Activated CD4-positive, alpha-beta T cell treated with anti-CD3 and anti-CD28 coated beads for 48 hours (primary cell): ENCODE data around the gene NFIX.

Experiments used
- DNase-seq: peaks from one replicate; pipeline ENCODE4 v3.0.0-alpha.2; 2020

The NFIX gene

GRCh38 chr19:13039211-13039789 is 44.0 kb downstream of the NFIX start:
- DNase-seq: no peak

DNA sequence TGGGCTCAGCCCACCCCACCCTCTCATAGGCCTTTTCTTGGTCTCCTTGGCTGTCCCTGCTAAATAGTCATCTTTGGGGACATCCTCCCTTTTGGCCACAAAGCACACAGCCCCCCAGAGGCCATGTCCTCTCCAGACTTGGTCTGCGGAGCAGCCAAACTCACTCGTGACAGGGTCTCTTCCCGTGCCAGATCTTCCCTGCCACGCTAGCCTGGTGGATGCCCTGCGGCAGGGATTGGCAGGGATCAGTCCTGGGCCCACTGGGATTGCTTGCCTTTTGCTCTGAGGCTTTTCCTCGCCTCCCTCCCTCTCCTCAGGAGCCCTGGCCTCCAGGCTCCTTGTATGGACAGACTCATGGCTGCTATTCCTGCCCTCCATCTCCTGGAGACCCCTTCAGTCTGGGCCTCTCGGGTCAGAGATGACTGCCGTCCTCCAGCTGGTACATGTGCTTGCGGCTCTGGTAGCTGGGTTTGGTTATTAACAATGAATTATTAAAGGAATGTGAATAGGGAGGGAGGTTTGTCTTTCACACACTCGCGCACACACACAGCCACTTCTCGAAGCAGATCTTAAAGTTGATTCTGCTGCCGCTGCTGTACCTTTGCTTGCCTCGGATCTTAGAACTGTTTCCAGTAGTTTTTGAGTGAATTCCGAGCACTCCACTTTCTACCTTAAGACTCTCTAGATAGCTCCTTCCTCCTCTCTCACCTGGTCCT is 45.1 kb downstream of the NFIX start:
- no peak for DNase-seq

- DNase-seq: no peak
Measured at GRCh38 chr19:13040948-13041292, 45.6 kb downstream of the NFIX start.

DNA sequence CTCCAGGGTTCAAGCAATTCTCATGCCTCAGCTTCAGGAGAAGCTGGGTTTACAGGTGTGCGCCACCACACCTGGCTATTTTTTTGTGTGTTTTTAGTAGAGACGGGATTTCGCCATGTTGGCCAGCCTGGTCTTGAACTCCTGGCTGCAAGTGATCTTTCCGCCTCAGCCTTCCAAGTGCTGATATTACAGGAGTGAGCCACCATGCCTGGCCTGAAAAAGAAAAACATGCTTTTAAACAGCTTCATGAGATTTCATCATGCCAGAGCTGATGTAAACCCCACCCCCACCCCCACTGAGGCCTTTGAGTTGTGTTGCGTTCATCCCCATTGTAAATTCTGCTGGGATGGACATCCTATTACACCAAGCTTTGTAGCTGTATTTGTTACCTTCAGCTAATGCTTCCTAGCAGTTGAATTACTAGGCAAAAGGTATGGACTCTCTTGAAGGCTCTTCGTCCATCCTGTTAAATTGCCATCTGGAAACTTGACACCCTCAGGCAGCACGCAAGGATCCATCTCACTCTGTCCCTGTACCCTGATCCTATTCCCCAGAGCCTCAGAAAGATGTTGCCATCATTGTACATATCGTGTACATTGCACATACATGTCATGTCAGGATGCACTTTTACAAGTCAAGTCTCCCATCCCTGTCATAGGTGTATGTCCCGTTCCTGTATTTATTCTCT is 47.3 kb downstream of the NFIX start:
- DNase-seq: no peak

GRCh38 chr19:13043285-13043684 is 48.0 kb downstream of the NFIX start:
- no peak for DNase-seq

DNA sequence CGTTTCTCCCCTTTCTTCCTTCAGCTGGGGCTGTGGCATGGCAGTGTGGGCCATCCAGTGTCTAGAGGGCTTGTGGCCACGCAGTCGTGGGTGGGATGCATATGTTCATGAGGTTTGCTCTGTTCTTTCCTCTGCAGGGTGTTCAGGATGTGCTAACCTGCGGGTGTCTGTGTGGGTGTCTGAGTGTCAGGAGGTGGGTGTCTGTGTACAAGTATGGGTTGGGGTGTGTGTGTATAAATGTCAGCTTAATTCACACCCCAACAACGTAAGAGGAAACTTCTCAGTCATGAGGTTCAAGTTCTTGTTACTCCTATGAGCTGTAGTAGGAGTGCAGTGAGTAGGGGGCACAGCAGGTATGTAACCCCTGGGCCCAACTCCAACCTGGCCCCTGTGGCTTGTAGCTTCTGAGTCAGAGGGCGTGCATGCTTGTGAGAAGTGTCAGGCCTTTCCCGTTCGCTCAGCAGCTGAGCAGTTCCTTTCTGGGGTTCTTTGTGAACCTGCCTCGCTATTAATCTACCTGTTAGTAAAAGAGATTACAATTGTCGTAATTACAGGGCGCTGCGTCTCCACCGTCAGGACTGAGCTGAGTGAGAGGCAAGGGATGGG is 49.1 kb downstream of the NFIX start:
- DNase-seq: no peak

- no peak for DNase-seq
Measured at GRCh38 chr19:13045812-13046211, 50.5 kb downstream of the NFIX start.

DNA sequence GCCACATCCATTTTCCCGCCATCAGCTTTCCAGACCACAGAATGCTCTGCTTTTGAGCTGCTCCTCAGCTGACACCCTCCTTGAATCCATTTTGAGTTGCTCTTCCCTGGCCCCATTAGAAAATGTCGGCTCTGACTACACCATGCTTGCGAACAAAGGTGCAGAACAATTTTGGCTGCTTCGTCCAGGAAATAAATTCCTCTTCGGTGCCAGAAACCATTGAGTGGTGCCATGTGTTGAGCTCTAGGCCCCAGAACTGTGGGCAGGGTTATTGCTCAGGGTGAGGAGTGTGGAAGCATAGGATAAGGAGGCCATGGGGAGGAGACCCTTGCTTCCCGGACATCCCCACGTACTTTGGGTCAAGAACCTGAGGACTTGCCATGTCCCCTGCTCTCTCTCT is 52.1 kb downstream of the NFIX start:
- DNase-seq: no peak

- no peak for DNase-seq
Measured at GRCh38 chr19:13050274-13050673, 55.0 kb downstream of the NFIX start.

- DNase-seq: peak; percentile 40
Measured at GRCh38 chr19:13051557-13052165, 56.4 kb downstream of the NFIX start.

- DNase-seq: no peak
Measured at GRCh38 chr19:13052447-13053175, 57.3 kb downstream of the NFIX start.

DNA sequence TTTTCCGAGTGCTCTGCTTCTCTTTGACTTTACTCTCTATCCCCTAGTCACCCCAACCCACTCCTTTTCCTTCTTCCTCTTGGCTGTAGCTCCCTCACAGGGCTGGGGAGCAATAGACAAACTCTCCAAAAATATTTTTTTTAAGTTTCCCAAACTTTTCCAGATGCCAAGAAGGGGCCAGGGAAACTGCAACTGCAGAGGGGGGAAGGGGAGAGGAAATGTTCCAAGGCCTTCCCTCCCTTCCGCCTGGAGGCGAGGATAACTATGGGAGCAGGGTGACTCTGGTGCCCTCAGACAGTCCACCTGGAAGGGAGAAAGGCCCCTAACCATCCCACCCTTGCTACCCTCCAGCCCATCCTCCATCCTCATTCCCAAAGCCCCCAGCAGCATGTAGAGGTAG is 58.0 kb downstream of the NFIX start:
- no peak for DNase-seq

DNA sequence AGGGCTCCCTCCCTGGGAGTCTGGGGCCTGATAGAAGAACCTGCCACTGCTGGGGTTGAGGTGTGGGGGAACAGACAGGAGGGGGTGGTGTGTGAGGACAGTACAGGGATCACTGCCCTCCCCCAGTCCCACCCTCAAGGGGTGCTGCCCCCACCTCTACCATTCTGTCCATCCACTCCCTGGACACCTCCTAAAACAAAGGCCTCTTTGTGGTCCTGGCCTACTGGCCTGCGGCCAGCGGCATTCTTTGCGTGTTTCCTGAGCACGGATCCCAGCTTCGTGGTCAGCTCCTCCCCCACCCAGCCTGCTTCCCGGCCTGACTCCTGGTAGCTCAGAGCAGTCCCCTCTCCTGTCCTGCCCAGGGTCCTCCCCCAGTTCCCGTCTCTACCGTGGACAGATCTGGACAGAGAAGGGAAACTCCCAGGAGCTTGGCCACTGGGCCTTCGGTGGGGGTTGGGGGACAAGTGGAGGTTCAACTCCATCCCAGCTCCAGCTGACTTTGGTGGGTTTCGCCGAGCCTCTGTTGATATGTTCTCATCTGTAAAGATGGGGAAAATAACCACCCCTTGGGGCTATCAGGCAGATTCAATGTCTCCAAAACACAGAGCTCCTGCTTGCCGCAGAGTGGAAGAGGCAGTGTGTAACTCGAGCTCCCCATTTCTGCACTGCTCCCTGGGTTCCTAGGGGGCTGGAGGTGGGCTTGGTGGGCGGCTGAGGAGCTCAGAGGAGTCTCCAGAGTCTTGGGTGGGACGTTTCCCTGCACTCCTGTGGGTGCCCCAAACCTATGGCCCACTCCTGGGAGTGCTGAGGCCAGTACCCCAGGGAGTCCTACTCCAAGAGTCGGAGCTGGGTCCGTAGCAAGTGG is 58.7 kb downstream of the NFIX start:
- DNase-seq: no peak

GRCh38 chr19:13054626-13055212 is 59.4 kb downstream of the NFIX start:
- DNase-seq: no peak

GRCh38 chr19:13055213-13056051 is 60.2 kb downstream of the NFIX start:
- no peak for DNase-seq

DNA sequence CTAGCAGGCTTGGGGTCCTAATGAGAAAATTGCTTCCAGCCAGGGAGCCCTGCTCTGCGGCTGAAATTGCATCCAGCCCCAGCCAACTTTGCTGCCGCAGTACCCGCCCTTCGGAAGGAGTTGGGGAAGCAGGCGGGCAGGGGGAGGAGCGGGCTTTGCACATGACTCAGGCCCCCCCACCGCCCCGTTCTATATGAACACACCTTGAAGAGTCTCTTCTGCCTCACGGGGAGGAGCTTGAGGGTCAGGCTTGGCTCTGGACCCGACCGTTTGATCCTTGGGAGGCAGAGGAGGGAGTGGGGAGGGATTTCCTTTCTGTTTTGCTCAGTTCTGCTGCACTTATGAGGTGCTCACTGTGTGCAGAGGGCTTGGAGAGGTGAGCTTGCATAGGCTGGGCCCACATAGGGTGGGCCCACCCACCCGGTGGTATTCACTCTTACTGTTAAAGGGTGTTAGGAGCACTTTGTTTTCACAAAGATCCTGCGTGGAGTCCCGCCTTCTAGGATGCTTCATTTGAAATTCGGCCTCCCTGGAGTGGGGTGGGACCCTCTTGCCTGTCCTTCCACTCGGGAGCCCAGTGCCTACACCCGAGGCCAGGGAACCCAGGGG is 60.9 kb downstream of the NFIX start:
- no peak for DNase-seq

DNA sequence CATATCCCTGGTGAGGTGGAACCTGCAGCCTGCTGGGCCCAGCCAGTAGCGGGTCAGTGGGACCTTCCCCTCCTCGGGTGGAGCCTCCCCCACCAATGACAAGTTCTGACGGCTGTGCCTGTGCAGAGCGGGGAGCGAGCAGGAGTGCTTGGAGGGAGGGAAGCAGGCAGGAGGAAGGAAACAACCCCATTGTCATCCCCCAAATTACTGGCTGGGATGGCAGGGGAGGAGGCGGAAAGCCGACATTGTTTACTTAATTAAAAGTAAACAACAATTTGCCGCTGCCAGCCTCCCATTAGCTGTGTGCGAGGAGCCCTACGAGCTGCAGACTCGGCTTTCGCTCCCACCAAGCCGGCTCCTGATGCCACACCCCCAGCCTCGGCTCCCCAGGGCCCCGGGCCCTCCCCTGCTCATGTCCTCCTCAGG is 61.9 kb downstream of the NFIX start:
- DNase-seq: no peak

DNA sequence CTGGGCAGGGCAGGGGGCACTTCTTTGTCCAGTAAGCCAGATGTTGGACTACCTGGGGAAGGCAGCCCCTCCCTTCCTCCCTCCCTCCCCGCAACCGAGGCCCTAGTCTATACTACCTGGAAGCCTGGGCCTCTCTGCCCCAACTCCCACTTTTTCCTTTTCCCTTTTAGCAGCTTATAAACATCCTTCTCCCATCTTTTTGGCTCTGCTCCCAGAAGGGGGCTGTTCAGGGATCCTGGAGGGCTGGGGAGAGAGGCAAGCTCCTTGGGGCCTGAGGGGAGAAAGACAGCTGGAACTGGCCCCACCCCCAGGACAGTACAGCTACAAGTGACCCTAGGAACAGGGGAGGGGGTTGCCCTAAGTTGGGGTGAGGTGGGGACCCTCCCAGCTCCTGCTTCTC is 62.5 kb downstream of the NFIX start:
- no peak for DNase-seq

DNA sequence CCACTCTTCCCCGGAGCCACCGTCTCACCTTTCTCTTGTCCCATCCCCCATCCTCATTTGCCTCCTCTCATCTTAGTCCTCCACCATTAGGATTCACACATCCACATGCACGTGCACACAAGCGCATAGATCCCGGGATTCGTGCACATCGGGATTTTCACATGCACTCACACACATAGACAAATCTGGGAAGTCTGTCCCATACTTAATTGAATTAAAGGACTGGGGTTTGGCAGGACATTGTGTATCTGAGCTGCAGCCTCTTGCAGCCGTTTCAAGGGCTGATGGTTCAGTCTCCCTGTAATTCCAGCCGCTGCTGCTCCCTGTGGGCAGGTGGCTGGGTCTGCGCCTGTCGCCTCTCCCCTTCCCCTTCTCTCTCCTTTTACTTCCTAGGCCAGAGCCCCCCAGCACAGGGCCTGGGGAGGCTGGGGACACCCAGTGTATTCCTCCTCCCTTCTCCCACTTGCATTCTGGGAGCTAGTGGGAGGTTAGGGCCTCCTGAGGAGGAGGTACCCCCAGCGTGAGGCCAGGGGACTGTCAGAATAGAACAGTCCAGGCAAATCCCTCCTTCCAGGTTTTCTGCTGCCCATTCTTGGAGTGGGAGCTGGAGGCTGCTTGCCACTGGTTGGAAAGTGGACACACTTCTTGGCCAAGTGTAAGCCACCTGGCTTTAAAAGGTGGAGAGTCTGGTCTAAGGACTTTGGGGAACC is 63.8 kb downstream of the NFIX start:
- DNase-seq: no peak
